DND-41 (cell line): ENCODE data around the gene NUBP2.

Experiments used
- EZH2 ChIP-seq: IDR thresholded peaks from 3 replicates; pipeline ENCODE4 v1.6.1; 2012; ENCODE audit warnings: borderline replicate concordance, low read depth, mild to moderate bottlenecking, moderate library complexity, low read length, inconsistent platforms; ENCODE audit not compliant: severe bottlenecking
- TF ChIP-seq, protein P1 (sequence below): IDR thresholded peaks from 2 replicates; pipeline ENCODE4 v1.5.1; 2012; ENCODE audit warnings: borderline replicate concordance, low read length, moderate library complexity, mild to moderate bottlenecking; ENCODE audit not compliant: poor library complexity, severe bottlenecking; ENCODE audit errors: extremely low read depth

DNA sequence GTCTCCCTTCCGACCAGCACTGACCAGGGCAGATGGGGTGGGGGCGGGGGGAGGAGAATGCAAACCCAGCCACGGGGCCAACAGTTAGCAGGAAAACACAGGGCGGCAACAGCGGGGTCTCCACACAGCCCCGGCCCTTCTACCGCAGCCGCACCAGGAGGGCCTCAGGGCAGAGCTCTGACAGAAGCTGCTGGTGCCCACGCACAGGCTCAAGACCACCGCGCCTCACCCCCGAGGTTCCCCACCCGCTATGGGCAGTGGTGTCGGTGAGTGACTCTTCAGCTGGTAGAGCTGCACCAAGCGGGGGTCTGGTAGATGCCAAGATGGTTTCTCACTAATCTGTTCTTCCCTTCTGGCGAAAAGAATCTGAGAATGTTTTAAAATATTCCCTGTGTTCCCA, 27.8 kb downstream of the NUBP2 start:
- TF ChIP-seq, protein P1, sequence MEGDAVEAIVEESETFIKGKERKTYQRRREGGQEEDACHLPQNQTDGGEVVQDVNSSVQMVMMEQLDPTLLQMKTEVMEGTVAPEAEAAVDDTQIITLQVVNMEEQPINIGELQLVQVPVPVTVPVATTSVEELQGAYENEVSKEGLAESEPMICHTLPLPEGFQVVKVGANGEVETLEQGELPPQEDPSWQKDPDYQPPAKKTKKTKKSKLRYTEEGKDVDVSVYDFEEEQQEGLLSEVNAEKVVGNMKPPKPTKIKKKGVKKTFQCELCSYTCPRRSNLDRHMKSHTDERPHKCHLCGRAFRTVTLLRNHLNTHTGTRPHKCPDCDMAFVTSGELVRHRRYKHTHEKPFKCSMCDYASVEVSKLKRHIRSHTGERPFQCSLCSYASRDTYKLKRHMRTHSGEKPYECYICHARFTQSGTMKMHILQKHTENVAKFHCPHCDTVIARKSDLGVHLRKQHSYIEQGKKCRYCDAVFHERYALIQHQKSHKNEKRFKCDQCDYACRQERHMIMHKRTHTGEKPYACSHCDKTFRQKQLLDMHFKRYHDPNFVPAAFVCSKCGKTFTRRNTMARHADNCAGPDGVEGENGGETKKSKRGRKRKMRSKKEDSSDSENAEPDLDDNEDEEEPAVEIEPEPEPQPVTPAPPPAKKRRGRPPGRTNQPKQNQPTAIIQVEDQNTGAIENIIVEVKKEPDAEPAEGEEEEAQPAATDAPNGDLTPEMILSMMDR, result no peak
- no peak for TF ChIP-seq EZH2
